HCT116 (cell line): ENCODE results near the gene F10. TPM values are rescaled to one million over a fixed set of nuclear protein-coding genes. Genes with fewer than 3 reads are reported as not detected.

ENCODE experiments used
- ATAC-seq: fragments of 200-7000 bp; cut with Tn5 transposase; 2 replicates; pipeline ENCODE4 v1.9.1; 2020; ENCODE audit warnings: mild to moderate bottlenecking, moderate library complexity
- BruUV-seq: library from RNA; stranded (reverse); fragments of 400-500 nt; replicated peaks from 2 replicates; lab custom pipeline; 2021; lab: Mats Ljungman, UMichigan
- CTCF ChIA-PET: fragments of 300-600 bp; sonication (Branson Sonifier 250); formaldehyde crosslinking; loops from one replicate; lab custom pipeline; 2021; ENCODE audit warnings: antibody characterized with exemption; lab: Charles Lee
- POLR2A ChIA-PET: fragments of 300-600, 350-600 bp; sonication (Branson Sonifier 250); formaldehyde crosslinking; loops from one replicate; lab custom pipeline; 2021; ENCODE audit warnings: antibody characterized with exemption; lab: Charles Lee
- RAD21 ChIA-PET, 2 experiments: fragments of 300-600 bp; sonication (Branson Sonifier 250); formaldehyde crosslinking; loops; one replicate each; lab custom pipeline; 2023; ENCODE audit warnings: low total read pairs in 2 of 2; ENCODE audit not compliant: uncharacterized antibody in 2 of 2, unreplicated experiment in 2 of 2, low non-redundant PET in 1 of 2; lab: Charles Lee
- DNase-seq: peaks from one replicate; pipeline ENCODE4 v3.0.0-alpha.2; 2010; ENCODE audit warnings: low read depth, low spot score
- H2AFZ ChIP-seq: fragments of 200-600 bp; shearing (Covaris generic), sonication (generic); 2 replicates; pipeline ENCODE4 v1.6.1; 2017; ENCODE audit warnings: low read depth, mixed run types, mixed read lengths, antibody characterized with exemption, low read length; ENCODE audit not compliant: poor library complexity, severe bottlenecking
- H3K27ac ChIP-seq: 2 replicates; pipeline ENCODE4 v1.5.1; 2012; ENCODE audit warnings: low read depth, low read length
- H3K27me3 ChIP-seq: fragments of 200-600 bp; sonication (generic); 2 replicates; pipeline ENCODE4 v1.6.1; 2016; ENCODE audit warnings: mixed run types, low read length, mixed read lengths; ENCODE audit not compliant: insufficient read depth
- H3K36me3 ChIP-seq, 2 experiments: fragments of 200-500 bp in 1 of 2; fragments of 200-600 bp in 1 of 2; sonication (Bioruptor generic) in 1 of 2; sonication (generic) in 1 of 2; 2 replicates each; pipeline versions ENCODE4 v1.5.1 to v1.6.1; 2014 to 2016; ENCODE audit warnings: low read length in 2 of 2, inconsistent platforms in 1 of 2, mixed read lengths in 1 of 2, mixed run types in 1 of 2; ENCODE audit not compliant: insufficient read depth in 2 of 2, control insufficient read depth in 1 of 2
- H3K4me1 ChIP-seq, 2 experiments: fragments of 200-600 bp in 1 of 2; sonication (generic) in 1 of 2; 2 replicates each; pipeline versions ENCODE4 v1.5.1 to v1.6.1; 2012 to 2017; ENCODE audit warnings: low read length in 2 of 2, inconsistent platforms in 1 of 2, mild to moderate bottlenecking in 1 of 2, mixed read lengths in 1 of 2, mixed run types in 1 of 2, moderate library complexity in 1 of 2; ENCODE audit not compliant: insufficient read depth in 2 of 2, control insufficient read depth in 1 of 2
- H3K4me2 ChIP-seq: fragments of 200-600 bp; sonication (generic); 2 replicates; pipeline ENCODE4 v1.6.1; 2017; ENCODE audit warnings: mixed run types, low read length, mixed read lengths
- H3K4me3 ChIP-seq, 2 experiments: fragments of 200-600 bp in 1 of 2; sonication (generic) in 1 of 2; replicated peaks in 1 of 2; 2 replicates each; pipeline ENCODE4 v1.5.1; 2011 to 2016; ENCODE audit warnings: low read length in 2 of 2, control low read depth in 1 of 2, low read depth in 1 of 2, mild to moderate bottlenecking in 1 of 2, mixed read lengths in 1 of 2, mixed run types in 1 of 2
- H3K79me2 ChIP-seq: fragments of 200-600 bp; sonication (generic); 2 replicates; pipeline ENCODE4 v1.6.1; 2017; ENCODE audit warnings: mild to moderate bottlenecking, mixed run types, low read length, moderate library complexity, mixed read lengths; ENCODE audit not compliant: insufficient read depth
- H3K9ac ChIP-seq: fragments of 200-600 bp; sonication (generic); 2 replicates; pipeline ENCODE4 v1.6.1; 2016; ENCODE audit warnings: low read length, mixed read lengths
- H3K9me2 ChIP-seq: fragments of 200-600 bp; sonication (generic), shearing (Covaris generic); 2 replicates; pipeline ENCODE4 v1.6.1; 2017; ENCODE audit warnings: mixed run types, mild to moderate bottlenecking, moderate library complexity; ENCODE audit not compliant: insufficient read depth
- H3K9me3 ChIP-seq, 2 experiments: fragments of 200-500 bp in 1 of 2; fragments of 200-600 bp in 1 of 2; sonication (Bioruptor generic) in 1 of 2; sonication (generic) in 1 of 2; 2 replicates each; pipeline ENCODE4 v1.6.1; 2014 to 2017; ENCODE audit warnings: low read length in 2 of 2, mixed read lengths in 2 of 2, inconsistent platforms in 1 of 2, low read depth in 1 of 2, mild to moderate bottlenecking in 1 of 2, mixed run types in 1 of 2, moderate library complexity in 1 of 2; ENCODE audit not compliant: control insufficient read depth in 1 of 2, insufficient read depth in 1 of 2
- H4K20me1 ChIP-seq: fragments of 200-600 bp; sonication (generic), shearing (Covaris generic); 2 replicates; pipeline ENCODE4 v1.6.1; 2017; ENCODE audit warnings: mixed run types, mild to moderate bottlenecking, moderate library complexity; ENCODE audit not compliant: insufficient read depth
- ATF3 ChIP-seq: IDR thresholded peaks from 2 replicates; pipeline ENCODE4 v1.6.1; 2012
- CBX3 ChIP-seq: IDR thresholded peaks from 2 replicates; pipeline ENCODE4 v1.6.1; 2012; ENCODE audit warnings: low read depth
- CTCF ChIP-seq, 3 experiments: fragments of 200-600 bp in 1 of 3; sonication (generic) in 1 of 3; IDR thresholded peaks in 2 of 3; conservative IDR thresholded peaks in 1 of 3; 2 replicates each; pipeline ENCODE4 v1.5.1; 2012 to 2017; ENCODE audit warnings: low read depth in 2 of 3, low read length in 2 of 3, antibody characterized with exemption in 1 of 3, borderline replicate concordance in 1 of 3, control low read depth in 1 of 3, mild to moderate bottlenecking in 1 of 3, mixed read lengths in 1 of 3, mixed run types in 1 of 3, moderate library complexity in 1 of 3; ENCODE audit not compliant: insufficient read depth in 1 of 3
- EGR1 ChIP-seq: IDR thresholded peaks from 2 replicates; pipeline ENCODE4 v1.6.1; 2012; ENCODE audit warnings: low read depth
- ELF1 ChIP-seq: IDR thresholded peaks from 2 replicates; pipeline ENCODE4 v1.6.1; 2012; ENCODE audit warnings: low read depth, borderline replicate concordance
- EZH2 ChIP-seq: fragments of 200-600 bp; sonication (generic); IDR thresholded peaks from 2 replicates; pipeline ENCODE4 v1.6.1; 2017; ENCODE audit warnings: antibody characterized with exemption, mixed run types
- EZH2phosphoT487 ChIP-seq: fragments of 200-600 bp; IDR thresholded peaks from 2 replicates; pipeline ENCODE4 v1.6.1; 2018; ENCODE audit warnings: antibody characterized with exemption, borderline replicate concordance
- FOSL1 ChIP-seq: IDR thresholded peaks from 2 replicates; pipeline ENCODE4 v1.6.1; 2012; ENCODE audit warnings: low read depth
- JUND ChIP-seq: IDR thresholded peaks from 2 replicates; pipeline ENCODE4 v1.6.1; 2012
- RAD21 ChIP-seq: IDR thresholded peaks from 2 replicates; pipeline ENCODE4 v1.6.1; 2012; ENCODE audit warnings: low read depth, mild to moderate bottlenecking
- REST ChIP-seq: IDR thresholded peaks from 2 replicates; pipeline ENCODE4 v1.6.1; 2012; ENCODE audit warnings: low read depth
- SIN3A ChIP-seq: IDR thresholded peaks from 2 replicates; pipeline ENCODE4 v1.6.1; 2012; ENCODE audit warnings: low read depth
- SP1 ChIP-seq: IDR thresholded peaks from 2 replicates; pipeline ENCODE4 v1.6.1; 2012; ENCODE audit warnings: low read depth
- YY1 ChIP-seq: IDR thresholded peaks from 2 replicates; pipeline ENCODE4 v1.6.1; 2011; ENCODE audit warnings: low read length, low read depth, moderate library complexity, mild to moderate bottlenecking; ENCODE audit not compliant: insufficient replicate concordance; ENCODE audit errors: extremely low read depth
- ZFX ChIP-seq: fragments of 450-650 bp; IDR thresholded peaks from 2 replicates; pipeline ENCODE4 v1.6.1; 2017
- ZNF274 ChIP-seq: fragments of 200-500 bp; sonication (Bioruptor generic); IDR thresholded peaks from 2 replicates; pipeline ENCODE4 v1.6.1; 2014; ENCODE audit warnings: mild to moderate bottlenecking, low read depth, low read length, inconsistent platforms
- intact Hi-C: fragments of 100-400 bp; cut with micrococcal nuclease; formaldehyde crosslinking; loops from 2 replicates; pipeline ENCODE4 v1.10.0; 2022
- total RNA-seq: library from RNA; stranded (reverse); gene quantifications from one replicate; pipeline ENCODE4 v1.2.1, GENCODE V29; 2021; ENCODE audit not compliant: unreplicated experiment

Gene F10
- total RNA-seq, 1 experiment from 2014 or later = 4.0 TPM

DNA sequence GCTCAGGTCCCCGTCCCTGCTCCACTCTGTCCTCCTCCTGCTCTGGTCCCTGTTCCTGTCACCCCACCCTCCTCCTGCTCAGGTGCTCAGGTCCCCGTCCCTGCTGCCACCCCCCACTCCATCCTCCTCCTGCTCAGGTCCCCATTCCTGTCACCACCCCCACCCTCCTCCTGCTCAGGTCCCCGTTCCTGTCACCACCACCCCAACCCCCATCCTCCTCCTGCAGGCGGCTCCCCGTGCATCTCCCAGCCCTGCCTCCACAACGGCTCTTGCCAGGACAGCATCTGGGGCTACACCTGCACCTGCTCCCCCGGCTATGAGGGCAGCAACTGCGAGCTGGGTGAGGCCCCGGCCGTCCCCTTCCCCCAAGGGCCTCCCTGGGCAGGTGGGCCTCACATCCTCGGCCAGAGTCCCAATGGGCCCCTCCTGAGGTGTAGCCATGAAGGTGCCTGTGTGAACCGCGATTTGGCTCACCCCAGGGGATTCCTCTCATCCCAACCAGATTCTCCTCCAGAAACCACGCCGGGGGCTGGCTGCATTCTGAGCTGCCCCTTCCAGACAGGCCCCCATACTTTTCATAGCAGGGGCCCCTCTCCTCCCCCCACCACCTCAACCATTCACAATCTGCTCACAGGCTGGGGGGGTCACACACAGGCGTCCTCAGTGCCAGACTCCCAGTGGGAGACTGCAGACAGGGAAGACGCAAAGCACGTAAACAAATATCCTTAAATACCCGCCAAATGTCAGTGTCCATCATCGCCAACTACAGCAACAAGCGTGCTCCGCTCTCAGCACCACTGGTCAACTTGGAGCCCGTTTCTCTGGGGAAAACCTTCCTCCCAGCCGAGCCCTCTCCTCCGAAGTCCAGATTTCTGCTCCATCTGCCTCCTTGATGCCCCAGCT, 40.4 kb downstream of the F10 start:
- ATAC-seq = 0 out of 2 replicates have a peak, but pooled peaks have one; percentile 35
- CTCF ChIA-PET = no interaction called here
- POLR2A ChIA-PET = no interaction called here

More for the DNA sequence above, 40.4 kb downstream of the F10 start:
- Histone ChIP-seq H3K79me2 (no peaks in the 10 kb centered on the region), H3K9me3 (no peaks in the 10 kb centered on the region), H3K9me2 (no peaks in the 10 kb centered on the region), H3K4me2 (no peak overlapping the region), H4K20me1 (no peaks in the 10 kb centered on the region), H3K4me3 (no peak overlapping the region), H3K4me1 (no peaks in the 10 kb centered on the region), H3K27ac (no peak overlapping the region), H3K27me3 (peaks cover 3% of the 10 kb centered on the region; the same call in 1 of the 2 replicates), H3K36me3 (no peaks in the 10 kb centered on the region), H3K9ac (no peak overlapping the region), H2AFZ (no peak overlapping the region)
- BruUV-seq = no TSS peak
- RAD21 ChIA-PET = no interaction called here
- TF ChIP-seq ATF3 = no peak
- no peak for TF ChIP-seq SP1
- TF ChIP-seq EGR1 = no peak
- no peak for TF ChIP-seq CBX3
- no peak for TF ChIP-seq FOSL1
- no peak for TF ChIP-seq JUND
- no peak for TF ChIP-seq ELF1
- TF ChIP-seq RAD21 = no peak
- TF ChIP-seq REST = no peak
- no peak for TF ChIP-seq ZNF274
- no peak for TF ChIP-seq CTCF (IDR thresholded peaks at IDR 0.05 in 2 of 3, conservative IDR thresholded peaks at IDR 0.05 in 1 of 3; ENCODE audit: borderline replicate concordance in 1 of 3, insufficient read depth in 1 of 3, low read depth in 2 of 3, low read length in 2 of 3)
- no peak for TF ChIP-seq YY1
- no peak for TF ChIP-seq EZH2phosphoT487
- TF ChIP-seq ZFX = no peak
- TF ChIP-seq SIN3A = no peak
- TF ChIP-seq EZH2 = no peak
- intact Hi-C loops = no loop called here
- no peak for DNase-seq
